GM19455 (cell line): ENCODE measurements around the gene OSBPL1A.
A peak's percentile ranks its signal among the peaks of the same experiment; 100 is the strongest.
"Not testable (repeated sequence)": the region's sequence is repeated elsewhere in the genome, so short reads cannot be mapped to it uniquely, and the experiment has no call there.

ENCODE experiments used
- ATAC-seq: cut with Tn5 transposase; IDR thresholded peaks from one replicate; pipeline ENCODE4 v1.9.1; 2021; ENCODE audit not compliant: unreplicated experiment

OSBPL1A gene

GRCh38 chr18:24398540-24398939 is 916 bp upstream of the OSBPL1A start:
- no peak for ATAC-seq

- no peak for ATAC-seq
These were observed 412 bp downstream of the OSBPL1A start for GRCh38 chr18:24397131-24397693.

- no peak for ATAC-seq
These were observed 1.5 kb downstream of the OSBPL1A start for GRCh38 chr18:24396082-24396633.

- ATAC-seq = no peak
These were observed 2.4 kb downstream of the OSBPL1A start for GRCh38 chr18:24395049-24395795.

GRCh38 chr18:24388957-24389356 is 8.7 kb downstream of the OSBPL1A start:
- ATAC-seq = no peak

- ATAC-seq = no peak
These were observed 10.9 kb downstream of the OSBPL1A start for GRCh38 chr18:24386681-24387080.

- ATAC-seq = no peak
These were observed 16.5 kb downstream of the OSBPL1A start for GRCh38 chr18:24381126-24381525.

- no peak for ATAC-seq
These were observed 17.4 kb downstream of the OSBPL1A start for GRCh38 chr18:24380163-24380747.

- no peak for ATAC-seq
These were observed 19.0 kb downstream of the OSBPL1A start for GRCh38 chr18:24378598-24378997.

- ATAC-seq = not testable (repeated sequence)
These were observed 21.1 kb downstream of the OSBPL1A start for GRCh38 chr18:24376531-24376930.

- no peak for ATAC-seq
These were observed 24.3 kb downstream of the OSBPL1A start for GRCh38 chr18:24373328-24373727.

- ATAC-seq = no peak
These were observed 25.2 kb downstream of the OSBPL1A start for GRCh38 chr18:24372279-24372872.

GRCh38 chr18:24370120-24370519 is 27.5 kb downstream of the OSBPL1A start:
- ATAC-seq = no peak

- ATAC-seq = no peak
These were observed 28.2 kb downstream of the OSBPL1A start for GRCh38 chr18:24369426-24369825.

GRCh38 chr18:24368749-24369148 is 28.9 kb downstream of the OSBPL1A start:
- no peak for ATAC-seq

- no peak for ATAC-seq
These were observed 31.3 kb downstream of the OSBPL1A start for GRCh38 chr18:24366328-24366727.

GRCh38 chr18:24364177-24364576 is 33.4 kb downstream of the OSBPL1A start:
- ATAC-seq = no peak

GRCh38 chr18:24362757-24363156 is 34.9 kb downstream of the OSBPL1A start:
- ATAC-seq = no peak

- peak; percentile 71 for ATAC-seq
These were observed 37.7 kb downstream of the OSBPL1A start for GRCh38 chr18:24359787-24360530.

GRCh38 chr18:24354278-24354677 is 43.3 kb downstream of the OSBPL1A start:
- no peak for ATAC-seq

GRCh38 chr18:24346254-24346653 is 51.4 kb downstream of the OSBPL1A start:
- ATAC-seq = no peak
